Right lobe of liver (tissue), 6 donors: ENCODE measurements around the gene TTC23. TPM values are rescaled to one million over a fixed set of nuclear protein-coding genes. Genes with fewer than 3 reads are reported as not detected.
A peak's percentile ranks its signal among the peaks of the same experiment; 100 is the strongest.

ENCODE experiments used
- ATAC-seq, 4 donors: fragments of 200-7000 bp; cut with Tn5 transposase; one replicate each; pipeline ENCODE4 v1.9.1; 2020; ENCODE audit warnings: mild to moderate bottlenecking in 4 of 4, moderate library complexity in 4 of 4
- DNase-seq, 3 donors: peaks; one replicate each; pipeline ENCODE4 v3.0.0-alpha.2; 2020
- H3K27ac ChIP-seq, 3 donors: fragments of 200-600 bp; one replicate each; pipeline ENCODE4 v1.8.0; 2022
- H3K27me3 ChIP-seq, 2 donors: fragments of 200-600 bp; one replicate each; pipeline ENCODE4 v1.8.0; 2022
- H3K36me3 ChIP-seq, 4 donors: fragments of 200-600 bp; sonication (generic) in 1 of 4; one replicate each; pipeline versions ENCODE4 v1.5.1 to v1.8.0; 2017 to 2022; ENCODE audit warnings: control low read depth in 1 of 4
- H3K4me1 ChIP-seq, 4 donors: fragments of 200-600 bp; sonication (generic) in 1 of 4; one replicate each; pipeline versions ENCODE4 v1.5.1 to v1.8.0; 2017 to 2022; ENCODE audit warnings: control low read depth in 1 of 4
- H3K4me3 ChIP-seq, 3 donors: fragments of 200-600 bp; one replicate each; pipeline ENCODE4 v1.8.0; 2022
- H3K9me3 ChIP-seq, 4 donors: fragments of 200-600 bp; sonication (generic) in 1 of 4; one replicate each; pipeline versions ENCODE4 v1.5.1 to v1.8.0; 2017 to 2022; ENCODE audit warnings: control low read depth in 1 of 4
- POLR2A ChIP-seq: fragments of 450-650 bp; IDR thresholded peaks from one replicate; pipeline ENCODE4 v1.6.1; 2017; ENCODE audit warnings: antibody characterized with exemption, mild to moderate bottlenecking
- WGBS: methylation state at CpG from one replicate; pipeline ENCODE4 v1.1.6; 2018; ENCODE audit warnings: low coverage, low lambda C conversion rate; ENCODE audit not compliant: insufficient coverage; ENCODE audit errors: missing lambda C conversion rate; 5-methylcytosine and 5-hydroxymethylcytosine counted together
- intact Hi-C, 2 donors: fragments of 100-400 bp; cut with DNase I; formaldehyde crosslinking; loops; one replicate each; pipeline versions ENCODE4 v1.11.2 to v1.14.1; 2022
- total RNA-seq, 6 experiments: library from RNA; depleted of rRNA in 2 of 6; stranded (reverse); fragments of >200 nt in 2 of 6; fragmentation: NEBNext Ultra II Directional in 3 of 6; extraction: Animal tissue kit (Norgen Biotek cat#: 25700) in 3 of 6; gene quantifications; one replicate each; pipeline versions ENCODE4 v1.1.0 to v1.2.4, GENCODE V29; 2016 to 2023
- TF ChIP-seq, protein P1 (sequence below), 4 donors: fragments of 200-600 bp in 3 of 4; fragments of 450-650 bp in 1 of 4; IDR thresholded peaks; one replicate each; pipeline versions ENCODE4 v1.5.1 to v1.8.0; 2016 to 2022; ENCODE audit warnings: antibody characterized with exemption in 4 of 4, mild to moderate bottlenecking in 2 of 4
- donor health status: DM: no; HTN: yes; CAD: no.
- donor health status: DM: no; HTN: no; CAD: no.
- donor health status: DM: no; HTN: no; CAD: no.
- donor health status: DM: no; HTN: yes; CAD: no.
- donor health status: DM: no; HTN: yes; CAD: no.

Gene TTC23
- total RNA-seq, 6 experiments from 2014 or later, result 6.1 to 18.4 (median 9.1) TPM

DNA sequence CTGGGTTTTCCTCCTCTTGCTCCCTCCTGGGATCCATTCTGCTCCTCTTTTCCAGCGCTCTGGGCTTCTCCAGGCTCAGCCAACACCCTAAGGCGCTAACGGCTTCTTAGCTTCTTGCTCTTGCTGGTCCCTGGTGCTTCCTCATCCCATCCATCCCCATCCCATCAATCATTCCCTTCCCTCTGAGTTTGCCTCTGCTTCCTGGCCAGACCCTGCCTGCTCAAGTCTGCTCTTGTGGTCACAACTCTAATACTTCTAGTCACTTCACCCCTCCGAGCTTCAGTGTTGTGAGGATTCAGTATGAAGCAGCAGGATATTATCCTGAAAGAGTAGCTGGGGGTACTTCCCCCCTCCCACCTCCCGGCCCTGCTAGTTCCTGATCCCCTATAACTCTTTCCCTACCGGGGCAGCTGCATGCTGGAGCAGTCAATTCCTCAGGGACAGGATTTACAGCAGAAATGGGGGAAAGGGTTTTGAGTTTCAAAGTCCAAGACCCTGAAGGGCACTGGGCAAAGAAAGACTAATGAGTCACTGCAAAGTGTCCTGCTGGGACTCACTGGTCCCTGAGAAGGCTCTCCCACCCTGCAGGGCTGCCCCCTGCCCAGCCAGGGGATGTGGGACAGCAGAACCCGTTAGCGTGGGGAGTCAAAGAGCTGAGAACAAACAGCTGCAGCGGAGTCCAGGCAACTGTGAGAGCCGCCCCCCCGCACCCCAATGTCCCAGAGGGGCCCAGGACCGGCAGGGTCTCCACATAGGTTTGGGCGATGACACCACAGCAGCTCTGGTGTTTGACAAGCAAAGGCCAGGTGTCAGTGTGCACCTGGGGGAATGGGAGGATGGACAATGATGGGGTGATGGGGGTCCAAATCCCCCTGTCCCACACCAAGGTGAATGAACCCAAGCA lies 146.8 kb downstream of the TTC23 start:
- 36% methylated on average over 6 of the region's 13 CpGs for WGBS
- Histone ChIP-seq H3K36me3 (no peaks in the 10 kb centered on the region), H3K27ac (no peak overlapping the region), H3K4me3 (no peak overlapping the region), H3K27me3 (no peaks in the 10 kb centered on the region), H3K9me3 (no peaks in the 10 kb centered on the region), H3K4me1 (peaks cover 0 to 9% (median 0%) of the 10 kb centered on the region in 4 donors)
- ATAC-seq (no peak), DNase-seq (no peak)
- intact Hi-C loops, result loop anchor here in 1 of 2 donors (5.0 kb wide), 1 partner anchor 110 kb away; no protein-coding TSS in a partner anchor
- no peak for TF ChIP-seq POLR2A
- TF ChIP-seq, protein P1, sequence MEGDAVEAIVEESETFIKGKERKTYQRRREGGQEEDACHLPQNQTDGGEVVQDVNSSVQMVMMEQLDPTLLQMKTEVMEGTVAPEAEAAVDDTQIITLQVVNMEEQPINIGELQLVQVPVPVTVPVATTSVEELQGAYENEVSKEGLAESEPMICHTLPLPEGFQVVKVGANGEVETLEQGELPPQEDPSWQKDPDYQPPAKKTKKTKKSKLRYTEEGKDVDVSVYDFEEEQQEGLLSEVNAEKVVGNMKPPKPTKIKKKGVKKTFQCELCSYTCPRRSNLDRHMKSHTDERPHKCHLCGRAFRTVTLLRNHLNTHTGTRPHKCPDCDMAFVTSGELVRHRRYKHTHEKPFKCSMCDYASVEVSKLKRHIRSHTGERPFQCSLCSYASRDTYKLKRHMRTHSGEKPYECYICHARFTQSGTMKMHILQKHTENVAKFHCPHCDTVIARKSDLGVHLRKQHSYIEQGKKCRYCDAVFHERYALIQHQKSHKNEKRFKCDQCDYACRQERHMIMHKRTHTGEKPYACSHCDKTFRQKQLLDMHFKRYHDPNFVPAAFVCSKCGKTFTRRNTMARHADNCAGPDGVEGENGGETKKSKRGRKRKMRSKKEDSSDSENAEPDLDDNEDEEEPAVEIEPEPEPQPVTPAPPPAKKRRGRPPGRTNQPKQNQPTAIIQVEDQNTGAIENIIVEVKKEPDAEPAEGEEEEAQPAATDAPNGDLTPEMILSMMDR (IDR thresholded peaks at IDR 0.05), result no peak

DNA sequence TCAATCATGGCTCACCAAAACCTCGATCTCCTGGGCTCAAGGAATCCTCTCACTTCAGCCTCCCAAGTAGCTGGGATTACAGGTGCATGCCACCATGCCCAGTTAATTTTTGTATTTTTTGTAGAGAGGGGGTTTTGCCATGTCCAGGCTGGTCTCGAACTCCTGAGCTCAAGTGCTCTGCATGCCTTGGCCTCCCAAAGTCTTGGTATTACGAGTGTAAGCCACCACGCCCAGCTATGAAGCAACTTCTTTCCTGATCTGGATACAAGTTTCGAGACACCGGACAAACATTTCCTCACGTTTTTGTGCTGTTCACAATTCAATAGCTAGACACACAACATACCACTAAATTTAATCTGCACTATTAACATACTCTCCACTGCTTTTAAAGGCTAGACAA lies 147.9 kb downstream of the TTC23 start:
- no peak for ATAC-seq
- no peak for TF ChIP-seq POLR2A
- TF ChIP-seq, protein P1 (IDR thresholded peaks at IDR 0.05), result no peak
- intact Hi-C loops, result loop anchor here in 1 of 2 donors (5.0 kb wide), 1 partner anchor 111 kb away; no protein-coding TSS in a partner anchor
- no peak for DNase-seq
- no peaks in the 10 kb centered on the region for H3K9me3 ChIP-seq
- H3K36me3 ChIP-seq, result no peaks in the 10 kb centered on the region
- H3K4me3 ChIP-seq, result no peak overlapping the region
- 51% methylated on average over 6 of the region's 7 CpGs for WGBS
- H3K27me3 ChIP-seq, result no peaks in the 10 kb centered on the region
- H3K4me1 ChIP-seq, result peaks cover 0 to 9% (median 0%) of the 10 kb centered on the region in 4 donors
- H3K27ac ChIP-seq, result no peak overlapping the region

DNA sequence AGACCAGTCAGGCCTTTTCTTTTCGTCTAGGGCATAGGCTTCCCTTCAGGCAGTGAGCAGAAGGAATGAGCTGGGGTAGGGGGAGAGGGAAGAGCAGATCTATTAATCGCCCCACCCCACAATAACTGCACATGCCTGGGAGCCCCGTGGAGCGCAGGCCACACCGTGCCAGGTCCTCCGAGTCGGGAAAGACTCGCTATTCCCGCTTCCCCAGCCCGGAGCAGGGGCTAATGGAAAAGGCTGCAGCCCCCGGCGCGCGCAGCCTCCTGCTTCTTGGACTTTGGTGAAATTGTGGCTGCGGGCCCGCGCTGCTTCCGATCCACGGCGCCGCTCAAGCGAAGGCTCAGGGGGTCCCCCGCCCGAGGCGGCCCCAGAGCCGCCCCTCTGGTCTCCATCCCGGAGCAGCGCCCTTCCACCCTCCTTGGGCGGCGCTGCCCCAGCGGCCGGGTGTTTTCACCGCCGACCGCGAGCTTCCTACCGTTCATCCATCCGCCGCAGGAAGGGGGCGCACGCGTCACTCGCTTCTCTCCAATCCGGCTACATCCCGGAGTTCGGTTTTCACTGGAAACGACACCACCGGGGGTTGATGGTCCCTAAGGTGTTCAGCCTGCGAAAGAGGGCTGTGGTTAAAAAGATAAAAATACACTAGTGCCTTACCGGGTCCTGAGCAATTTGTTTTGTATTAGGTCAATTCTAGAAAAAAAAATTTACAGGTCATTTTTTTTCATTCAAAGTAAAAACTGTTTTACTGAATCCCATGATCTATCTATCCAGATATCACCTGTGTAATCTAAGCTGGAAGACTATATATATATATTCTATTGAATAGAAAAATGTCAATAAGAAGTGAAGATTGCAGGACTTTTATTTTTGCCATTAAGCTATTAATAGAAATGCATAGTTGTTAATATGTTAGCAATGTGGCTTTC lies 148.9 kb downstream of the TTC23 start:
- H3K27me3 ChIP-seq, result no peaks in the 10 kb centered on the region
- DNase-seq, result peak; percentile 83 to 86 (median 85)
- no peak overlapping the region for H3K27ac ChIP-seq
- H3K9me3 ChIP-seq, result no peaks in the 10 kb centered on the region
- 0% methylated on average over 24 of the region's 50 CpGs for WGBS
- H3K4me1 ChIP-seq, result peaks cover 0 to 9% (median 0%) of the 10 kb centered on the region in 4 donors
- ATAC-seq, result peak; percentile 76 to 80 (median 77)
- no peak for TF ChIP-seq POLR2A
- TF ChIP-seq, protein P1 (IDR thresholded peaks at IDR 0.05), result peak; percentile 70 to 83 (median 78)
- intact Hi-C loops, result loop anchor here in 1 of 2 donors (5.0 kb wide), 1 partner anchor 112 kb away; no protein-coding TSS in a partner anchor
- no peak overlapping the region for H3K4me3 ChIP-seq
- H3K36me3 ChIP-seq, result no peaks in the 10 kb centered on the region

DNA sequence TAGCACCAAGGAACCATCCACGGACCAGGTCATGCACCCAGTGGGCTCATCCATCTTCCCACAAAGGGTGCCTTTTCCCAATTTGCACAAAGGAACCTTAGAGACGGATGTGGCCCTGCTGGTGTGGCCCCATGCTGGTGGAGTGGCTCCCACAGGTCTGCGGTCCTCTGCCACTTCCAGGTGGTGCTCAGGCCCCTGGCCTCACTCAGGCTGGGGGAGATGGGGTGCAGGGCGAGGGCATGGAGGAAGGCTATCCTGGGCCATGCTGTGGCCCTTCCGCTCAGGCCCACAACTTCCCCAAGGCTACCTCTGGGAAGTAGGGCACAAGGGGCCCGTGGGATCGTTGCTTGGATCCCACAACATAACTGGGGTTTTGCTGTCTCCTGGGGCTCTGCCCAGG lies 149.7 kb downstream of the TTC23 start:
- H3K9me3 ChIP-seq, result no peaks in the 10 kb centered on the region
- H3K27me3 ChIP-seq, result no peaks in the 10 kb centered on the region
- H3K4me3 ChIP-seq, result no peak overlapping the region
- no peak for TF ChIP-seq POLR2A
- TF ChIP-seq, protein P1 (IDR thresholded peaks at IDR 0.05), result no peak
- peaks cover 0 to 9% (median 0%) of the 10 kb centered on the region in 4 donors for H3K4me1 ChIP-seq
- no CpG with 5 or more reads among the region's 7 CpGs for WGBS
- H3K27ac ChIP-seq, result no peak overlapping the region
- no peaks in the 10 kb centered on the region for H3K36me3 ChIP-seq
- ATAC-seq, result no peak
- intact Hi-C loops, result loop anchor here in 1 of 2 donors (5.0 kb wide), 1 partner anchor 113 kb away; no protein-coding TSS in a partner anchor
- no peak for DNase-seq
